ENCODE data around the gene SCRN2. TPM values are rescaled to one million over a fixed set of nuclear protein-coding genes. Genes with fewer than 3 reads are reported as not detected.

The SCRN2 gene
- polyA plus RNA-seq (ENCODE audit: insufficient read depth in 1 of 5, insufficient read length in 5 of 5, low replicate concordance in 1 of 5): 10 to 100 TPM; 32.5 to 52.4 (median 41.7) TPM
- long read RNA-seq, donor 1, transcript SCRN2-201 (8 exons, 1,548 nt): major isoform, 5 of 15 reads
- long read RNA-seq, donor 1, partial matches to known transcripts: 0 of 15 reads
- long read RNA-seq, donor 1, other reads (novel, unspliced or antisense): 0 of 15 reads
- long read RNA-seq, donor 2, transcript SCRN2-212 (7 exons, 1,745 nt): major isoform, 7 of 11 reads
- long read RNA-seq, donor 2, partial matches to known transcripts: 0 of 11 reads
- long read RNA-seq, donor 2, other reads (novel, unspliced or antisense): 0 of 11 reads
- long read RNA-seq, donor 3, partial matches to known transcripts: 0 of 9 reads
- long read RNA-seq, donor 3, other reads (novel, unspliced or antisense): 0 of 9 reads
- long read RNA-seq, donor 4, partial matches to known transcripts: 0 of 3 reads
- long read RNA-seq, donor 4, other reads (novel, unspliced or antisense): 0 of 3 reads
- long read RNA-seq, donor 5, partial matches to known transcripts: 0 of 7 reads
- long read RNA-seq, donor 5, other reads (novel, unspliced or antisense): 0 of 7 reads
- long read RNA-seq, donor 6, transcript SCRN2-201 (8 exons, 1,548 nt): major isoform, 5 of 15 reads
- long read RNA-seq, donor 6, partial matches to known transcripts: 0 of 15 reads
- long read RNA-seq, donor 6, other reads (novel, unspliced or antisense): 0 of 15 reads
- long read RNA-seq, donor 7, partial matches to known transcripts: 7 of 16 reads
- long read RNA-seq, donor 7, other reads (novel, unspliced or antisense): 0 of 16 reads
- long read RNA-seq, donor 8, partial matches to known transcripts: 0 of 5 reads
- long read RNA-seq, donor 8, other reads (novel, unspliced or antisense): 0 of 5 reads

DNA sequence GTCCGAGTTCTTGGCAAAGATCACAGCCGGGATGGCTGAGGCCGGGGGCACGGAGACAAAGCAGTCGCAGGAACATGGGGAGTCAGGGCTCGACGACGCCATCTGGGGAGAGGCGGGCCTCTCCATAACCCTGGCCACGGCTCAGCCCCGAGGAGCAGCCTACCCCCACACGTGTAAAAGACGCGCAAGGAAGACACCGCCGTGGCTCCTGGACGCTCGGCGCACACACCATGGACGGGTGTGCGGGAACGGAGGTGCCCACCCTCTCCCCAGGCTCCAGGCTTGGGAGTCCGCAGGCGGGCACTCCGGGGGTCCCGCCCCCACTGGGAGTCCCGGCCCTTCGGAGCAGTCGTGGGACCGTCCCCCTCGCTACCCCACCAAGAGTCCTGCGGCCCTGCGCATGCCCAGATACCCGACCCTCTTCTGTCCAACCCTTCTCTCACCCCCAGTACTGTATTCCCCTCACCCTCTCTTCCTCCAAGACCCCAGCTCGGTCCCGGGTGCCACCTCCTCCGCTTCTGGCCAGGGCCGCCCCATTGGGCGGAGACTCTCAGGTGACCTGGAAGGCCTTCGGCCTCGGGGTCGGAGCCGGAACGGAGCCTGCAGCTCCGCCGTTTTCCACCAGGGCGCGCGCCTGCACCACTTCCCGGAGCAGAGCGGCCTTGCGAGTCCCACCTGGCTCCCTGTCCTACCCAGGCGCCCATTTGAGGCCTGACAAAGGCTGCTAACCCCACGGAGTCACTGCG, at the start of gene SCRN2:
Gene SCRN2 (minus strand): TSS at position 532 of the 746 bp plus-strand sequence. CDS start 430 bp downstream, at position 102.
- DNase-seq: peak; percentile 86 to 91

DNA sequence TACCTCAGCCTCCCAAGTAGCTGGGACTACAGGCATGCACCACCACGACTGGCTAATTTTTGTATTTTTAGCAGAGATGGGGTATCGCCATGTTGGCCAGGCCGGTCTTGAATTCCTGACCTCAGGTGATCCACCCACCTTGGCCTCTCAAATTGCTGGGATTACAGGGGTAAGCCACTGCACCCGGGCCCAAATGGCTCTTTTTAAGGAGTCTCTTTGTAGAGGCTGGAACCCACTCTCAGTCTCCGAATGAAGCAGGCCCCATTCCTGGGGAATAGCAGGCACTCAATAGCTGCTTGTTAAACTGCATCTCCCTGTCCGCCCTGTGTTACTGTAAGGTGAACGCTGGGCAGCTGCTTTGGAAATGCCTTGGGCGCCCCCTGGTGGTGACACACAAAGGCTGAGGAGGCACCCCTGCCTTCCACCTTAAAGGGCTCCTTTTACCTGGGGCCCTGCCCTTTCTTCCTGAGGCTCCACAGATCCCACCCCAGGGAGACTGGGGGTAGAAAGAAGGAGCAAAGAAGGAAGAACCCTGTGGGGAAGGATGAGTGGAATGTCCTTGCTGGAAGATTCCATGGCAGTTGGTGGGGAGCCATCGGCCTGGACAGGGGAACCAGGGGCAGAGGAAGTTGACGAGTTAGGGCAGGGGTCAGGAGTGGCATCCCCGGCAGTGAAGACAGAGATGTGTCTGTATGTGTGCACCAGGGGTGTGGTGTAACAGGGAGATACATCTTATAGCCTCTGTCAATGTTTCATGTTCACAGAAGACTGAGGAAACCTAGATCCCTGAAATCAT, 48.9 kb upstream of the SCRN2 start:
- DNase-seq: peak; percentile 68 to 78

DNA sequence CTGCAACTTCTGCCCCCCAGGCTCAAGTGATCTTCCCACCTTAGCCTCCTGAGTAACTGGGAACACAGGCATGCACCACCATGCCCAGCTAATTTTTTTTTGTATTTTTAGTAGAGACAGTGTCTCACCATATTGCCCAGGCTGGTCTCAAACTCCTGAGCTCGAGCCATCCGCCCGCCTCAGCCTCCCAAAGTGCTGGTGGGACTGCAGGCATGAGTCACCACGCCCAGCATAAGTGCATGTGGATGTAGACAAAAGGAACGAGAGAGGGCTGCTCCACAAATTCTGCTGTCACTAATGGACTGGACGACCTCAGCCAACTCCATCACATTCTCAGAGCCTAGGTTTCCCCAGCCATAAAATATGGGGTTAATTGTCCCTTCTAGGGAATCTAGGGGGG, 47.2 kb upstream of the SCRN2 start:
- DNase-seq: no peak

DNA sequence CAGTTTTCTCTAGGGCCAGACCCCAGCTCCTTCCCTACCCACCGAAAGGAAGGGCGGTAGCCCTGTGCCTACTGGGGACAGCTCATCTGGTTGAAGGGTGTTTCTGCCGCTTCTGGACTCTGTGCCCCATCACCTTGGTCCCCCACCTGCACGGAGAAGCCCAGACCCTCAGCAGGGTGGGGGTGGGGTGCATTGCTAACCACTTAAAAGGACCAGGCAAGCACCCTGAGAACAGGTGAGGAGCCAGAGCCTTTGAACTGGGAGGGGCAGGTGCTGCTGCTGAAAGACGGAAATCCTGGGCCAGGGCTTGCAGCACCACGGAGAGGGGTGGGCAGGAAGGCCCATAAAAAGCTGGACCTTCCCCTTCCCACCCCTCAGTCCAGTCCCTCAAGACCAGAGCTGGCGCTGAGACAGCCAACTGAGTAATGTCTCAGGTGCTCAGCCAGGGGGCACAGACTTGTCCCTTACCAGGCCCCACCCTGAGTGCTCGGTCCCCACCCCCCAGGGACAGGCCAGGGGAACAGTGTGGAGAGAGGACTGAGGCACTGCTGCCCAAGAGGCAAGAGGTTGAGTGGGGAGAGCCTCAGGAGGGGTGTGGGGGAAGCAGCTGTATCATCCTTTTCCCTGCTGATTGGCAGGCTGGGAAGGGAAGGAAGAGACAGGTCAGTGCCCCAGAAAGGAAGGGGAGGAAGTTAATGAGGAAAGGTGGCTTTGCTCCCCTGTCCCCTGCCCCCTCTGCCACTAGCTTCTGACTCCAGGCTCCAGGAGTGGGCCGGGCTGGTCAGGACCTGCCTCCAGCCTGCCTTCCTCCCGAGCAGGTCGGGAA, 44.0 kb upstream of the SCRN2 start:
- DNase-seq: no peak

DNA sequence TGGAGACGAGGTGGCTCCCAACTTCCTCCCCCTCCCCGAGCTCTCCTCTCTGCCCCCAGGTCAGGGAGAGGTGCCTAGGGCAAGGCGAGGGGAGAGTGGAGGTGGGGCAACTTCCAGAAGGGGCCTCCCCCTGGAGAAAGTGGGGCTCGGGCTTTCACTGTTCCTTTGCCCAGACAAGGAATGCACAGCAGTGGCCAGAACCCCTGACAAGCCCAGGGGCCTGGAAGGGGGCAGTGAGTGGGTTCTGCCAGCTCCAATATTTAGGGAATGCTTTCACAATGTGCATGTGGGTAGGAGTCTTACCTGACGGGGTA, 43.3 kb upstream of the SCRN2 start:
- no peak for DNase-seq

GRCh38 chr17:47883589-47884426, 42.7 kb upstream of the SCRN2 start:
- peak in 1 of 2 donors; percentile 36 for DNase-seq

DNA sequence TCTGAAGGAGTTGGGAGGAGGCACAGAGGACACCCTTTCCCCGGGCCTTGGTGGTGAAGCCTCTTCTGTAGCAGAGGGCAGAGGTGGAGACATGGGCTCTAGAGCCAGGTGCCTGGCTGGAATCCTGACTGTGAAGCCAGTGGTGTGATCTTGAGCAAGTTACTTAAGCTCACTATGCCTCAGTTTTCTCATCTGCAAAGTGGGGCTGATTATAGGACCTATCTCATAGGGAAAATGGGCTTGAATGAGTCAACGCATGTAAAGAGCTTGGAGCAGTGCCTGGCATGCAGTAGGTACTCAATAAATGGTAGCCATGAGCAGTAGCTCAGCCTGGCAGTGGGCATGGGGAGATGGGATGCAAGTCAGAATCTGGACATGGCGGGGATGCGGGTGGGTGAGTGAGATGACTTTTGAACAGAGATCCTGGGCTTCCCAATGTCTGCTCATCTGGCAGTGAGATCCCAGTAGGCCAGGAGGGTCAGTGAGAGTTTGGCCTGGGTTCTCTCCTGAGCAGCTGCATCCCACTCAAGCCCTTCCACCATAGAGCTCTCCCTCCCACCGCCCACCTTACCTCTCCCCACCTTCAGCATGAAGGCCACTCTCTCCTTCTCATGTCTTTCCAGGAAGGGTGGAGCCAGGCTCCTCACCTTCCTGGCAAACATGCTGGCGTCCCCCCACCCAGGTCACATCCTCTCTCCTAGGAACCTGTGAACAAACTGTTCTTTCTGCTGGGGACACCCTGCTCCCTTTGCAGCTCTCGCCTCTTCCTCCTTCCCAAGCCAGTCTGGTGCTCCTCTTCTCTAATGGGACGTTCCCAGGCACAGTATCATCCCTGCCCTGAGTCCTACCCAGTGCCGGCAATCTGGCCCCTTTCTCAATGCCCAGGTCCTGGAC, 41.9 kb upstream of the SCRN2 start:
- DNase-seq: no peak

DNA sequence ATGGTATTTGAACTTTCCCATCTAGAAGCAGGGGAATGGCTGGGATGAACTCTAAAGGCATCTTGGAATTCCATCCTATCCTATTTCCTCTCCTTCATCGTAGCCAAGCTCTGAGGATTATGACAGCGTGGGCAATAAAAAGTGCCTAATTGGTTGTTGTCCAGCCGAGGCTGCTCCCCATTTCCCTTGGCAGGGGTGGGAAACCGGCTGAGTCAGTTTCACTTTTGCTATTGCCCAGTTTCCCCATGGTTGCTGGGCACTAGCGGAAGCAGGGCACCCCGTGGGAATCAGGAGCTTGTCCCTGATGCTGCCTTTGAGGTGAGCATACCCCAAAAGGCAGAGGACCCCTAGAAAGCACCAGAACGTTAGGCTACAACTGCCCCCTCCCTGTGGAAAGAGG, 41.2 kb upstream of the SCRN2 start:
- DNase-seq: no peak

DNA sequence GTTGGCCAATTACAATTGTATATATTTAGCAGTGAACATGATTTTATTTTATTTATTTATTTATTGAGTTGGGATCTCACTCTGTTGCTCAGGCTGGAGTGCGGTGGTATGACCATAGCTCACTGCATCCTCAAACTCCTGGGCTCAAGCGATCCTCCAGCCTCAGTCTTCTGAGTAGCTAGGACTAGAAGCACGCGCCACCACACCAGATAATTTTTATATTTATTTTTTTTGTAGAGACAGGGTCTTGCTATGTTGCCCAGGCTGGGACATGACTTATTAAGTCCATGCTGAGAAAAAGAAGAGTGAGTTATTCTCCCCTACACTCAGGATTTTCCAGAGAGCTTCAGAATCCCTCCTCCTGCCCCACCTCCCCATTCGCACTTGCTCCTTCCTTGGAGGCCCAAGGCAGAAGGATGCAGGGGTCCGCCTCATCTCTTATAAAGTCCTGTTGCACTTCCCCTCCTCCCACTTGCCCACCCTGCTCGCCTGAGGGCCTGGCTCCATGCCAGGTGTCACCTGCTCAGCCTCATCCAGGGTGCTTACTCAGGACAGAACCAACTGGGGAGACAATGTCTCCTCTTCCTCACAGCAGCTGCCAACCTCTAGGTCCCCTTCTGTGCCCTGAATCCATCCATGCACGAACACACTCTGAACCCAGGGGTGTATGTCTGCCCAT, 38.8 kb upstream of the SCRN2 start:
- no peak for DNase-seq

- DNase-seq: no peak
Observed at GRCh38 chr17:47879028-47879585, 38.0 kb upstream of the SCRN2 start.

DNA sequence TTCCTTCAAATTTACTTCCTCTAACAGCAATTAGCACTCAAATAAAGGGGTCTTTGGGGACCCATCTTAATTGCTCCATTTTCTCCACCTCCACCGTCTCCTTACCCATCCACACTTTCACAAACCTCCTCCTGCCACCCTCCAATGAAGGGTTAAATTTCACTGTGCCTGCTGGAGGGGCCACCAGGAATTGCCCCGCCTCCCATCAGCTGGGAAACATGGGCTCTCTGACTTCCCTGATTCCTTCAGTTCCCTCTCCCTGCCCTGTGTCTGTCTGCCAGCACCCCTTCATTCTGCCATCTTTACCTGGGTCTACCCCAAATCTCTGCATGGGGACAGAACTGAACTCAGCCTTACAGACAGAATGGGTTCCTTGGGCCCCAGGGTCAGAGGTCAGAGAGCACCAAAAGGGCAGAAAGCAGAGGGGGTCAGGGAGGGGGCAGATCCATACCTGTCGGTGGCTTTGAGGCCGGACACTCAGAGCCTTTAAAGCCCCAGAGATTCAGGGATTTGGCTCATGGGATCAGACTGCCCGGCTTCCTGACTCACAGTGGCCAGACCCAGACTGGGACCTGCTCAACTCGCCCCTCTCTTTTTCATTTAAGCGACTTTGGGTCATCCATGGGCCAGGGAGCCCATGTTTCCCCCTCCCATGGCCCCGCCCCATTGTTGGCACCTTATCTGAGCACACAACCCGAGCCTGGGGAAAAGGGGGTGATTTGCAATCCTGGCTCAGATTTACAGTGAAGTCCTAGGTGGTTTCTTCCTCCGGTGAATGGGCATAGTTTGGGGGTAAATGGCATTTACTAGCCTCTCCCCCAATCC, 37.3 kb upstream of the SCRN2 start:
- no peak for DNase-seq

DNA sequence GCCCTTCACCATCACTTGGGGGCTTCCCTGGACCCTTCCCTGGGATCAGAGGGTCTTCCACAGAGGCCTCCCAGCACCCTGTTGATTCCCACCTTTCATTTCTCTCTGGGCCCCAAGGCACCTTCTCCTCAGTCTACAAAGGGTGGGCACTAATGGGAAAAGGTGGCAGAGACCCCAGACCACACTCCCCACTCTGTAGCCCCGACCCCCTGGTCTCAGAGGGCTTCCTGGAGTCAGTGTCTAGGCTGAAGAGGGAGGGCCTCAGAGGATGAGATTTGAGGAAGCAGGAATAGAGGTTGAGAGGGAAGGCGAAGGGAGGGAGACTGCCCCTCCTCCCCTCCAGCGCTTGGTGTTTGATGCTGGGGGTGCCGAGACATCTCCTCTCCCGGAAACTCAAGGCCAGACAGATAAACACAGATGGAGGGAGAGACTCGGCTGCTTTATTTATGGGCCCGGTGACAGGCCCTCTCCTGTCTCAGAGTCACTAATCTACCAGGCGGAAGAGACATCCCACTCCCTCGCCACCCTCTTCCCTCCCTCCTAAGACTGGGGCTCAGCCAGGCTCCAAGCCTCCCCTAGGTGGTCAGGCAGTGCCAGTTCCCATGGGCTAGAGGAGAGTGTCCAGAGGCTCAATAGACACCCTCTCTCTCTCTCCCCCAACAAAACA, 36.4 kb upstream of the SCRN2 start:
- no peak for DNase-seq

- DNase-seq: no peak
Observed at GRCh38 chr17:47875011-47875985, 34.2 kb upstream of the SCRN2 start.

Data from right lung (tissue), 10 donors.